Spleen (tissue), 13 donors: ENCODE measurements around the gene APOBEC3B. TPM values are rescaled to one million over a fixed set of nuclear protein-coding genes. Genes with fewer than 3 reads are reported as not detected.

Experiments used
- DNase-seq: peaks from one replicate; pipeline ENCODE4 v3.0.0-alpha.2; 2020
- H3K27ac ChIP-seq, 8 donors: fragments of 200-600 bp; sonication (generic) in 7 of 8; 1 replicate in 4 of 8; 2 replicates in 4 of 8; pipeline versions ENCODE4 v1.5.0 to v1.8.0; 2016 to 2021; ENCODE audit warnings: inconsistent platforms in 4 of 8, mild to moderate bottlenecking in 4 of 8, moderate library complexity in 1 of 8
- H3K27me3 ChIP-seq, 7 donors: fragments of 200-600 bp; sonication (generic) in 6 of 7; replicated peaks in 1 of 7; 1 replicate in 4 of 7; 2 replicates in 3 of 7; pipeline versions ENCODE4 v1.5.0 to v1.8.0; 2016 to 2021; ENCODE audit warnings: inconsistent platforms in 3 of 7, mild to moderate bottlenecking in 1 of 7
- H3K36me3 ChIP-seq, 6 donors: fragments of 200-600 bp; sonication (generic) in 5 of 6; 1 replicate in 4 of 6; 2 replicates in 2 of 6; pipeline versions ENCODE4 v1.5.0 to v1.8.0; 2016 to 2021; ENCODE audit warnings: inconsistent platforms in 2 of 6
- H3K4me1 ChIP-seq, 6 donors: fragments of 200-600 bp; sonication (generic) in 5 of 6; 1 replicate in 3 of 6; 2 replicates in 3 of 6; pipeline versions ENCODE4 v1.5.0 to v1.8.0; 2016 to 2021; ENCODE audit warnings: inconsistent platforms in 3 of 6
- H3K4me3 ChIP-seq, 8 donors: fragments of 200-600 bp; sonication (generic) in 7 of 8; 1 replicate in 4 of 8; 2 replicates in 4 of 8; pipeline versions ENCODE4 v1.5.0 to v1.8.0; 2016 to 2021; ENCODE audit warnings: inconsistent platforms in 4 of 8, mild to moderate bottlenecking in 4 of 8, moderate library complexity in 2 of 8
- H3K9me3 ChIP-seq, 8 donors: fragments of 200-600 bp; sonication (generic) in 7 of 8; 1 replicate in 4 of 8; 2 replicates in 4 of 8; pipeline versions ENCODE4 v1.5.0 to v1.8.0; 2016 to 2021; ENCODE audit warnings: inconsistent platforms in 4 of 8
- CTCF ChIP-seq, 11 experiments: fragments of 200-600 bp in 7 of 11; fragments of 450-650 bp in 4 of 11; sonication (generic) in 4 of 11; IDR thresholded peaks in 8 of 11; conservative IDR thresholded peaks in 3 of 11; 1 replicate in 7 of 11; 2 replicates in 4 of 11; pipeline versions ENCODE4 v1.4.0 to v1.8.0; 2016 to 2021; ENCODE audit warnings: antibody characterized with exemption in 11 of 11, inconsistent platforms in 4 of 11, mild to moderate bottlenecking in 1 of 11
- POLR2A ChIP-seq, 3 donors: fragments of 450-650 bp; IDR thresholded peaks; one replicate each; pipeline ENCODE4 v1.5.1; 2017; ENCODE audit warnings: antibody characterized with exemption in 3 of 3, mild to moderate bottlenecking in 1 of 3
- POLR2AphosphoS5 ChIP-seq, 3 donors: sonication (generic); formaldehyde crosslinking; IDR thresholded peaks; one replicate each; pipeline ENCODE4 v1.5.1; 2017; ENCODE audit warnings: antibody characterized with exemption in 3 of 3
- WGBS, 5 donors: extraction: QIAGEN DNeasy Blood & Tissue Kit in 3 of 5; methylation state at CpG; one replicate each; pipeline versions ENCODE4 v1.1.5 to v1.1.7; 2013 to 2018; 5-methylcytosine and 5-hydroxymethylcytosine counted together
- intact Hi-C: fragments of 100-400 bp; cut with DNase I; formaldehyde crosslinking; loops from one replicate; pipeline ENCODE4 v1.15.0; 2023; ENCODE audit warnings: low total_unique reads
- long read RNA-seq, 2 donors: transcript quantifications; one replicate each; lab custom pipeline, GENCODE V29; 2026
- polyA plus RNA-seq, 3 donors: library from polyadenylated mRNA; stranded (reverse); fragments of 200-250 nt; gene quantifications; one replicate each; pipeline ENCODE4 v1.2.1, GENCODE V29; 2013
- total RNA-seq, 7 donors: library from RNA; depleted of rRNA in 3 of 7; stranded (reverse); fragments of >200 nt in 3 of 7; fragmentation: NEBNext Ultra II Directional in 4 of 7; extraction: Animal tissue kit (Norgen Biotek cat#: 25700) in 4 of 7; gene quantifications; one replicate each; pipeline versions ENCODE4 v1.1.0 to v1.2.1, GENCODE V29; 2016 to 2021
- donor health status: healthy with polysubstance abuse.
- donor health status: DM: no; HTN: no; CAD: no; lungs with moderate emphysema.
- donor health status: DM: no; HTN: no; CAD: no.
- donor health status: Bipolar disorder and iron deficiency.
- donor health status: healthy.
- donor health status: DM: no; HTN: no; CAD: no.
- donor health status: DM: yes; HTN: yes; CAD: no.

APOBEC3B gene
- total RNA-seq = 10 to 100 TPM in 1 of 7 donors, 1 to 10 TPM in 5, not detected in 1; 2.5 to 14.0 (median 7.2) TPM
- polyA plus RNA-seq = 1 to 10 TPM; 1.2 to 3.7 (median 2.1) TPM
- long read RNA-seq, donor 1 = 0 reads
- long read RNA-seq, donor 2, partial matches to known transcripts = 0 of 4 reads
- long read RNA-seq, donor 2, other reads (novel, unspliced or antisense) = 0 of 4 reads

- H3K27me3 ChIP-seq = no peaks in the 10 kb centered on the region
- WGBS, 5 donors = 13 to 24% (median 16%) methylated on average over 13 to 16 of the region's 16 CpGs; no CpG with 5 or more reads in 1 of the 5 donors
- H3K4me1 ChIP-seq = peaks cover 4 to 40% (median 23%) of the 10 kb centered on the region in 6 donors
- peak within 1 kb of the TSS in 6 of 8 donors; percentile 24 to 71 (median 42) for H3K4me3 ChIP-seq
- intact Hi-C loops = no loop called here
- peak; percentile 92 for DNase-seq
- TF ChIP-seq POLR2AphosphoS5 (IDR thresholded peaks at IDR 0.05) = peak in 1 of 3 donors; percentile 71
- no peak for TF ChIP-seq CTCF (IDR thresholded peaks at IDR 0.05 in 8 of 11, conservative IDR thresholded peaks at IDR 0.05 in 3 of 11)
- TF ChIP-seq POLR2A (IDR thresholded peaks at IDR 0.05) = no peak
- peak within 1 kb of the TSS in 6 of 8 donors; percentile 55 to 87 (median 78) for H3K27ac ChIP-seq
- peaks cover 0 to 11% (median 0%) of the 10 kb centered on the region in 8 donors for H3K9me3 ChIP-seq
- H3K36me3 ChIP-seq = no peaks in the 10 kb centered on the region
These were observed at the start of gene APOBEC3B for GRCh38 chr22:38981992-38982927. APOBEC3B (plus strand) TSS chr22:38982347; CDS start chr22:38982454, 107 bp downstream.

- Histone ChIP-seq H3K4me1 (no peaks in the 10 kb centered on the region), H3K27ac (no peak overlapping the region), H3K9me3 (no peaks in the 10 kb centered on the region), H3K4me3 (no peak overlapping the region), H3K27me3 (peaks cover 0 to 28% (median 0%) of the 10 kb centered on the region in 7 donors), H3K36me3 (no peaks in the 10 kb centered on the region)
- intact Hi-C loops = no loop called here
- no peak for DNase-seq
- no peak for TF ChIP-seq POLR2A (IDR thresholded peaks at IDR 0.05)
- no peak for TF ChIP-seq CTCF (IDR thresholded peaks at IDR 0.05 in 8 of 11, conservative IDR thresholded peaks at IDR 0.05 in 3 of 11)
- no peak for TF ChIP-seq POLR2AphosphoS5 (IDR thresholded peaks at IDR 0.05)
- 73 to 79% (median 76%) methylated on average over 8 of the region's 8 CpGs for WGBS, 5 donors
These were observed 47.1 kb upstream of the APOBEC3B start for GRCh38 chr22:38935023-38935422.

- Histone ChIP-seq H3K4me1 (peaks cover 0 to under 1% (median 0%) of the 10 kb centered on the region in 6 donors), H3K9me3 (no peaks in the 10 kb centered on the region), H3K27ac (no peak overlapping the region), H3K27me3 (peaks cover 0 to 28% (median 0%) of the 10 kb centered on the region in 7 donors), H3K36me3 (no peaks in the 10 kb centered on the region), H3K4me3 (no peak overlapping the region)
- DNase-seq = no peak
- intact Hi-C loops = no loop called here
- TF ChIP-seq POLR2A (IDR thresholded peaks at IDR 0.05) (no peak), POLR2AphosphoS5 (IDR thresholded peaks at IDR 0.05) (no peak), CTCF (IDR thresholded peaks at IDR 0.05 in 8 of 11, conservative IDR thresholded peaks at IDR 0.05 in 3 of 11) (no peak)
- 92 to 97% (median 95%) methylated on average over 13 of the region's 13 CpGs for WGBS, 5 donors
These were observed 46.5 kb upstream of the APOBEC3B start for GRCh38 chr22:38935616-38936015.

GRCh38 chr22:38936562-38936961, 45.6 kb upstream of the APOBEC3B start:
- Histone ChIP-seq H3K4me1 (peaks cover 0 to 10% (median 9%) of the 10 kb centered on the region in 6 donors), H3K4me3 (no peak overlapping the region), H3K27ac (no peak overlapping the region), H3K27me3 (peaks cover 0 to 28% (median 0%) of the 10 kb centered on the region in 7 donors), H3K36me3 (no peaks in the 10 kb centered on the region), H3K9me3 (no peaks in the 10 kb centered on the region)
- DNase-seq = no peak
- intact Hi-C loops = no loop called here
- no peak for TF ChIP-seq POLR2A (IDR thresholded peaks at IDR 0.05)
- TF ChIP-seq POLR2AphosphoS5 (IDR thresholded peaks at IDR 0.05) = no peak
- no peak for TF ChIP-seq CTCF (IDR thresholded peaks at IDR 0.05 in 8 of 11, conservative IDR thresholded peaks at IDR 0.05 in 3 of 11)
- WGBS, 5 donors = 81 to 91% (median 83%) methylated on average over 15 to 17 of the region's 17 CpGs
